NCI-H2196 (cell line): ENCODE data around the gene ZNF737.
"Not testable (repeated sequence)": the region's sequence is repeated elsewhere in the genome, so short reads cannot be mapped to it uniquely, and the experiment has no call there.

Source experiments
- DNase-seq: peaks from one replicate; lab custom pipeline; 2025; ENCODE audit not compliant: unreplicated experiment; lab: John Stamatoyannopoulos, UW

ZNF737 gene

DNA sequence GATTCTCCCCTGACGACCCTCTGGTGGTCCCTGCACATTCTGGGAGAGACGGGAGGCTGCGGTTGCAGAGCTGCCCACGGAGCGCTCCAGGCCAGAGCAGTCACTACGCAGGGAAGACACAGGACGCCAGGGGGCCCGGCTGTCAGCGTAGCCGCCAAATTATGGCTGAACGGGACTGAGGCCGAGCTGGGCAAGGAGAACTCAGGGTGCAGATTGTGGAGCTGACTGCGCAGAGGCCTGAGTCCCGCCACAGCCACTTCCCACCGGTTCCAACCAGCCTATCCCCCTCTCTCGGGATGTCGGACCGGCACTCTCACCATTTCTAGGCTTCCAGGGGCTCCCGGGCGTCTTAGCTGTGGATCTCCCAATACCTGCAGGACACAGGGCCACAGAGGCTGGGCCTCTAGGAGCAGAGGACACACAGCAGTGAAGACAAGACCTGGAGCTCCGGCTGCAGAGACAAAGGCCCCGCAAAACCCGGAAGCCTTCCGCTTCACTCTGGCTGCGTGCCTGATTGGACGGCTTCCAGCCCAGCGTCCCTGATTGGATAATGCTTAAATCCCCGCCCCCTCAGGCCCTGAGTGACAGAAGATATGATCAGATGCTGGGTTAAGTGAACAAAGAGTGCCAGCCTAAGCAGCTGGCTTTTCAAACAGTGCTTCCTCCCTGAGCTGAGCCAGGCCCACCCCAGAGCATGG lies at the start of gene ZNF737:
ZNF737 (minus strand) TSS at position 461 of the 698 bp plus-strand sequence; CDS start at position 320, 141 bp downstream.
- peak; percentile 97 for DNase-seq

DNA sequence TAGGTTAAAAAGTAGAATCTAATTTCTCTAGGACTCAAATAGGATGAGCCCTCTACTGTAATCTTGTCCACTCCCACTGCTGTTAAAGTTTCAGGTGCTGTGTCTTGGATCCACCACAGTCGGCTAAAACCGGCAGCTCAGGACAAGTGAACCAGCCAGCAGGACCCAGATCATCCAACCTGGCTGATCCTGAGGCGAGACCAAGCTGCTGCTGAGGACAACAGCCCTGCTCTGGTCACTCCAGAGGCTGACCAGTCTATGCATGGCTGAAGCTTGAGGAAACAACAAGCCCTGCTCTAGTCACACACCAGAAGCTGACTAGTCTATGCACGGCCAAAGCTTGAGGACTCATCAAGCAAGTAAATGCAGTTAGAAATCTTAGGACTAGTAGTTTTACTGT lies 49.4 kb upstream of the ZNF737 start:
- not testable (repeated sequence) for DNase-seq

GRCh38 chr19:20612711-20613316 lies 47.2 kb upstream of the ZNF737 start:
- no peak for DNase-seq

DNA sequence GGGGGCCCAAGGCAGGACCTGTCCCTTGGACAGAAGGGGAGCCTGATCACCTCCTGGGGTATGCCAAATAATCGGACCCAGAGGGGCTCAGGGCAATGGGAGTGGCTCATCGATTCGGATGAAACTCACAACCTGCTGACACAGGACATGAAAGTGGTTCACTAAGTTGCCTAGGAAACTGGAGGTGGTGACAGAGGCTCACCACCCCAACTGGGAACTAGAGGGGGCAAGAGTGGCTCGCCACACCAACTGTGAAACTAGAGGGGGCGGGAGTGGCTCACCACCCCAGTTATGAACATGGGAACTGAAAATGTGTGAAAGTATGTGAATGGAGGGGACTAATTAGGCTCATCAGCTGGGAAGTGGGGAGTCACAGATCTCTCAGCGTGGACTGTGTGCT lies 46.3 kb upstream of the ZNF737 start:
- DNase-seq = no peak

DNA sequence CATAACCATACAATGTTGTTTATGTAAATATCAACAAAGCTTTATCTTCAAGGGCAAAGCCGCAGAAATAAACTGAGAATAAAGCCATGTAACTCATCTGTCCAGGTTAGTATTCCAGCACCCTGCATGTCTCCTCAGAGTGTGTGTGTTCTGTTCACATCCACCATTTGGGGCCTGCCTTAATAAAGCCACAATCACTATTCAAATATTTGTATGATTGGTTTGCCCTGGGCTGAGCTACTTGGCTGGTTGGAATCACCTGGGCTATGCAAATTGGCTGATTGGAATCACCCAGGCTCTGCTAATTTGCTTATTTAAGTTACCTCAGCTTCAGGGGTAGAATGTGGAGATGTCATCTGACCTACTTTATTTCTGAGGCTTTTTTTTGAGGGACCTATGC lies 42.4 kb upstream of the ZNF737 start:
- DNase-seq = no peak

DNA sequence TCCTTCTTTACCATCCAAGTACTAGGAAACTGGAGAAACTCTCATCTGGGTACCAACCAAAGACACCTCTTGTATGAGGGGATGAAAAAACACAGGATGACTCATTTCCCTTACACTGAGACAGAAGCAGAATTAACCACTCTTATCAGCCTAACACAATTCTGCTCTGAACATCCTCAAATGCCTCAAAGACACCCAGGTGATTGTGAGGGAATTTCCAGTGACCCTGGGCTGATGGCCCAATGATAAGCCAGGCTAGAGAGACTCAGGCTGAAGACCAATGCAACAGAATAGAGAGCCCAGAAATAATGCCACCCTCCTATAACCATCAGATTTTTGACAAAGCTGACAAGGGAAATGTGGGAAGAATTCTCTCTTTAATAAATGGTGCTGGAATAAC lies 7.0 kb downstream of the ZNF737 start:
- DNase-seq = no peak

DNA sequence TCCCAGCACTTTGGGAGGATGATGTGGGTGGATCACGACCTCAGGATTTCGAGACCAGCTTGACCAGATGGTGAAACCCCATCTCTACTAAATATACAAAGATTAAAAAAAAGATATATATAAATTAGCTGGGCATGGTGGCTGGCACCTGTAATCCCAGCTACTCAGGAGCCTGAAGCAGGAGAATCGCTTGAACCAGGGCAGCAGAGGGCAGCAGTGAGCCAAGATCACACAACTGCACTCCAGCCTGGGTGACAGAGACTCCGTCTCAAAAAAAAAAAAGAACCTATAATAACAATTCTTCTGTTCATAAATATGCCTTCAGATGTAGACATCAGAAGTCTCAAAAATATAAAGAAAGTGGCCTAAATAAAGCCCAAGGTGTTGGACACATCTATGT lies 7.6 kb downstream of the ZNF737 start:
- no peak for DNase-seq

- DNase-seq = not testable (repeated sequence)
These were observed 20.8 kb downstream of the ZNF737 start for GRCh38 chr19:20544667-20545333.

DNA sequence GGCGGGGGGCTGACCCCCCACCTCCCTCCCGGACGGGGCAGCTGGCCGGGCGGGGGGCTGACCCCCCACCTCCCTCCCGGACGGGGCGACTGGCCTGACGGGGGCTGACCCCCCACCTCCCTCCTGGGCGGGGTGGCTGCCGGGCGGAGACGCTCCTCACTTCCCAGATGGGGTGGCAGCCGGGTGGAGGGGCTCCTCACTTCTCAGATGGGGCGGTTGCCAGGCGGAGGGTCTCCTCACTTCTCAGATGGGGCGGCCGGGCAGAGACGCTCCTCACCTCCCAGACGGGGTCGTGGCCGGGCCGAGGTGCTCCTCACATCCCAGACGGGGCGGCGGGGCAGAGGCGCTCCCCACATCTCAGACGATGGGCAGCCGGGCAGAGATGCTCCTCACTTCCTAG lies 35.3 kb downstream of the ZNF737 start:
- not testable (repeated sequence) for DNase-seq

DNA sequence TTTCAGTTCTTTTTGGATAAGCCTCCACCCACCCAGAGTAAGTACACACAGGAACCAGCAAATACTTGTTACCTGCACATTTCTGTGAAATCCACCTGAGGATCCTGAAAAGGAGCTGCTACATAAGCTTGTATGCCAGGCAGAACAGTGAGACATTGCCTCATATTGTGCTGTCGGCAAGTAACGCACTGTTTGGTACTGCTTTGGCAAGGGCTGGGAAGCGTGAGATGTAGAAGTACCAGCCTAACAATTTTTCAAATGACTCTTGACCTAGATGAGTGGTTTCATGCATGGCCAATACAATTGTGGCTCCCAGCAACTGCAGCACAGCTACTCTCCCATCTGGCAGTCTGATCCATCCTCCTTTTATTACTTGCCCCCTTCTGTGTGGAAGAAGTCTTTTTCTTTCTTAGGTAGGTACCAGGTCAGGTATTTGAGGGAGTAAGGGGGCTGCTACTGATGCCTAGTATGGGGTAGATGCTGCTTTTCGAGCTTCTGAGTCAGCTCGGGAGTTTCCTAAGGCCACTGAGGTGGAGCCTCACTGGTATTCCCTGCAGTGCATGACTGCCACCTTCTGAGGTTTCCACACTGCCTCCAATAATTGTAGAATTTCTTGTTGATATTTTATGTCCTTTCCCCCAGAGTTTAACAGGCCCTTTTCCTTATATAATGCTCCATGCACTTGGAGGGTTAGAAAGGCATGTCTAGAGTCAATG lies 52.2 kb downstream of the ZNF737 start:
- no peak for DNase-seq

DNA sequence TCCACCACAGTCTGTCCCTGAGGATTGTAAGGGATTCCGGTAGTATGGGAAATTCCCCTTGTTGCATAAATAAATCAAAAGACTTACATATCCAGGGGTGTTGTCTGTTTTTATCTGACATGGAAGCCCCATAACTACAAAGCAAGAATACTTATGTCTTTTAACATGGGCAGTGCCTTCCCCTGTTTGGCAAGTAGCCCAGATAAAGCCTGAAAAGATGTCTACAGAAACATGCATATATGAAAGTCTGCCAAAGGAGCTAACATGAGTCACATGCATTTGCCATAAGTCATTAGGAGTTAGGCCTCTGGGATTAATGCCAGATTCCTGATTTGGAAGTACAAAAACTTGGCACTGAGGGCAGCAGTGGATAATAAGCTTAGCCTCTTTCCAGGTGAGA lies 62.1 kb downstream of the ZNF737 start:
- DNase-seq = no peak
